CD4-positive, CD25-positive, alpha-beta regulatory T cell (primary cell): ENCODE results near the gene ZNF365. TPM values are rescaled to one million over a fixed set of nuclear protein-coding genes. Genes with fewer than 3 reads are reported as not detected.

ENCODE experiments used
- ATAC-seq, 2 donors: fragments of 150-1000 bp; cut with Tn5 transposase; one replicate each; pipeline ENCODE4 v1.10.0; 2021; ENCODE audit warnings: low read depth in 2 of 2, moderate number of reproducible peaks in 2 of 2, moderate library complexity in 1 of 2
- DNase-seq, 3 donors: peaks; one replicate each; pipeline versions ENCODE4 v3.0.0 to v3.0.0-alpha.2; 2012 to 2022; ENCODE audit warnings: mixed read lengths in 1 of 3
- H3K27ac ChIP-seq: one replicate; pipeline ENCODE4 v1.7.0; 2013; ENCODE audit warnings: mild to moderate bottlenecking, low read length; ENCODE audit not compliant: insufficient read depth, poor library complexity, severe bottlenecking
- H3K27me3 ChIP-seq: one replicate; pipeline ENCODE4 v1.7.0; 2013; ENCODE audit warnings: low read length; ENCODE audit not compliant: control insufficient read depth, insufficient read depth
- H3K36me3 ChIP-seq: one replicate; pipeline ENCODE4 v1.7.0; 2013; ENCODE audit warnings: mild to moderate bottlenecking, low read length, moderate library complexity; ENCODE audit not compliant: control insufficient read depth, insufficient read depth
- H3K4me1 ChIP-seq: 2 replicates; pipeline ENCODE4 v1.7.0; 2013; ENCODE audit warnings: mild to moderate bottlenecking, low read length; ENCODE audit not compliant: insufficient read depth, control insufficient read depth, poor library complexity, severe bottlenecking
- H3K4me3 ChIP-seq: one replicate; pipeline ENCODE4 v1.7.0; 2013; ENCODE audit warnings: low read depth, mild to moderate bottlenecking, low read length, moderate library complexity
- H3K9me3 ChIP-seq, 2 experiments: 1 replicate in 1 of 2; 2 replicates in 1 of 2; pipeline ENCODE4 v1.7.0; 2013; ENCODE audit warnings: low read length in 2 of 2, mild to moderate bottlenecking in 1 of 2, moderate library complexity in 1 of 2; ENCODE audit not compliant: control insufficient read depth in 2 of 2
- H3K27ac Mint-ChIP-seq, 3 donors: one replicate each; pipeline ENCODE4 v1.8.0; 2020 to 2022; ENCODE audit warnings: mild to moderate bottlenecking in 3 of 3, mixed read lengths in 3 of 3, moderate library complexity in 2 of 3
- H3K27me3 Mint-ChIP-seq: one replicate; pipeline ENCODE4 v1.8.0; 2022; ENCODE audit warnings: mild to moderate bottlenecking, mixed read lengths
- H3K36me3 Mint-ChIP-seq: one replicate; pipeline ENCODE4 v1.8.0; 2020; ENCODE audit warnings: mixed read lengths
- H3K4me1 Mint-ChIP-seq, 4 donors: one replicate each; pipeline ENCODE4 v1.8.0; 2020 to 2022; ENCODE audit warnings: mixed read lengths in 4 of 4, mild to moderate bottlenecking in 1 of 4
- H3K4me3 Mint-ChIP-seq, 4 donors: one replicate each; pipeline ENCODE4 v1.8.0; 2020 to 2022; ENCODE audit warnings: mild to moderate bottlenecking in 4 of 4, mixed read lengths in 4 of 4, moderate library complexity in 3 of 4
- H3K9me3 Mint-ChIP-seq, 7 donors: one replicate each; pipeline ENCODE4 v1.8.0; 2020 to 2022; ENCODE audit warnings: mixed read lengths in 7 of 7, mild to moderate bottlenecking in 3 of 7, moderate library complexity in 2 of 7
- polyA plus RNA-seq, 4 donors: library from polyadenylated mRNA; unstranded; fragments of 300-500 nt; fragmentation: Illumina TruSeq; gene quantifications; one replicate each; pipeline ENCODE4 v1.2.3, GENCODE V29; 2021
- total RNA-seq: library from RNA; stranded (reverse); gene quantifications from one replicate; pipeline ENCODE4 v1.2.3, GENCODE V29; 2022

Gene ZNF365
- total and polyA plus RNA-seq, 5 donors from 2014 or later: 6.2 to 13.8 (median 7.2) TPM

- H3K9me3 Mint-ChIP-seq: peaks cover 0 to 3% (median 0%) of the 10 kb centered on the region in 7 donors
- H3K36me3 ChIP-seq: peaks cover 5% of the 10 kb centered on the region
- no peaks in the 10 kb centered on the region for H3K9me3 ChIP-seq
- no peaks in the 10 kb centered on the region for H3K36me3 Mint-ChIP-seq
- DNase-seq: no peak
- no peaks in the 10 kb centered on the region for H3K27me3 ChIP-seq
- H3K4me3 Mint-ChIP-seq: peak overlapping the region in 1 of 4 donors; percentile 33
- H3K4me1 ChIP-seq: peaks cover 24% of the 10 kb centered on the region
- peak overlapping the region; percentile 4 for H3K4me3 ChIP-seq
- no peak overlapping the region for H3K27ac Mint-ChIP-seq
- ATAC-seq: no peak
- no peaks in the 10 kb centered on the region for H3K27me3 Mint-ChIP-seq
- H3K27ac ChIP-seq: no peak overlapping the region
- H3K4me1 Mint-ChIP-seq: peaks cover 8 to 39% (median 28%) of the 10 kb centered on the region in 4 donors
These were observed 14.2 kb downstream of the ZNF365 start for GRCh38 chr10:62388328-62388727.

- peaks cover 4% of the 10 kb centered on the region for H3K4me1 ChIP-seq
- H3K27ac ChIP-seq: no peak overlapping the region
- no peak overlapping the region for H3K4me3 ChIP-seq
- no peak for ATAC-seq
- no peaks in the 10 kb centered on the region for H3K27me3 ChIP-seq
- no peak overlapping the region for H3K4me3 Mint-ChIP-seq
- peaks cover 0 to 3% (median 0%) of the 10 kb centered on the region in 7 donors for H3K9me3 Mint-ChIP-seq
- H3K4me1 Mint-ChIP-seq: peaks cover 0 to 22% (median 15%) of the 10 kb centered on the region in 4 donors
- no peak for DNase-seq
- no peaks in the 10 kb centered on the region for H3K27me3 Mint-ChIP-seq
- no peak overlapping the region for H3K27ac Mint-ChIP-seq
- H3K36me3 ChIP-seq: peaks cover 5% of the 10 kb centered on the region
- no peaks in the 10 kb centered on the region for H3K36me3 Mint-ChIP-seq
- H3K9me3 ChIP-seq: no peaks in the 10 kb centered on the region
These were observed 16.5 kb downstream of the ZNF365 start for GRCh38 chr10:62390497-62391176.

GRCh38 chr10:62393237-62393636 lies 19.1 kb downstream of the ZNF365 start:
- Mint-ChIP-seq H3K4me1 (peaks cover 0 to 10% (median 3%) of the 10 kb centered on the region in 4 donors), H3K9me3 (peaks cover 0 to 3% (median 0%) of the 10 kb centered on the region in 7 donors), H3K27me3 (peaks cover 5% of the 10 kb centered on the region), H3K36me3 (no peaks in the 10 kb centered on the region), H3K27ac (no peak overlapping the region), H3K4me3 (no peak overlapping the region)
- Histone ChIP-seq H3K4me1 (no peaks in the 10 kb centered on the region), H3K9me3 (no peaks in the 10 kb centered on the region), H3K27ac (no peak overlapping the region), H3K27me3 (no peaks in the 10 kb centered on the region), H3K4me3 (no peak overlapping the region), H3K36me3 (peaks cover 7% of the 10 kb centered on the region)
- DNase-seq (no peak), ATAC-seq (no peak)

- peaks cover 8% of the 10 kb centered on the region for H3K36me3 ChIP-seq
- ATAC-seq (no peak), DNase-seq (no peak)
- H3K4me1 Mint-ChIP-seq: peaks cover 0 to 8% (median 2%) of the 10 kb centered on the region in 4 donors
- peaks cover 5% of the 10 kb centered on the region for H3K27me3 Mint-ChIP-seq
- no peak overlapping the region for H3K27ac ChIP-seq
- H3K4me1 ChIP-seq: no peaks in the 10 kb centered on the region
- H3K4me3 ChIP-seq: no peak overlapping the region
- no peaks in the 10 kb centered on the region for H3K9me3 ChIP-seq
- H3K4me3 Mint-ChIP-seq: no peak overlapping the region
- no peaks in the 10 kb centered on the region for H3K36me3 Mint-ChIP-seq
- peak overlapping the region in 1 of 3 donors; percentile 24 for H3K27ac Mint-ChIP-seq
- peaks cover 0 to 3% (median 0%) of the 10 kb centered on the region in 7 donors for H3K9me3 Mint-ChIP-seq
- H3K27me3 ChIP-seq: no peaks in the 10 kb centered on the region
These were observed 20.4 kb downstream of the ZNF365 start for GRCh38 chr10:62394556-62395018.

- Mint-ChIP-seq H3K27ac (no peak overlapping the region), H3K27me3 (peaks cover 5% of the 10 kb centered on the region), H3K4me1 (peaks cover 0 to 7% (median 2%) of the 10 kb centered on the region in 4 donors), H3K36me3 (no peaks in the 10 kb centered on the region), H3K4me3 (no peak overlapping the region), H3K9me3 (peaks cover 0 to 3% (median 0%) of the 10 kb centered on the region in 7 donors)
- H3K36me3 ChIP-seq: peaks cover 11% of the 10 kb centered on the region
- no peak overlapping the region for H3K4me3 ChIP-seq
- ATAC-seq: no peak
- no peaks in the 10 kb centered on the region for H3K9me3 ChIP-seq
- DNase-seq: no peak
- H3K27ac ChIP-seq: no peak overlapping the region
- no peaks in the 10 kb centered on the region for H3K4me1 ChIP-seq
- H3K27me3 ChIP-seq: no peaks in the 10 kb centered on the region
These were observed 21.7 kb downstream of the ZNF365 start for GRCh38 chr10:62395892-62396291.

- DNase-seq (no peak), ATAC-seq (no peak)
- H3K27ac Mint-ChIP-seq: no peak overlapping the region
- no peaks in the 10 kb centered on the region for H3K36me3 Mint-ChIP-seq
- peaks cover 5% of the 10 kb centered on the region for H3K27me3 Mint-ChIP-seq
- H3K4me1 ChIP-seq: no peaks in the 10 kb centered on the region
- no peak overlapping the region for H3K4me3 Mint-ChIP-seq
- H3K27me3 ChIP-seq: no peaks in the 10 kb centered on the region
- H3K4me3 ChIP-seq: no peak overlapping the region
- peaks cover 0 to 1% (median 0%) of the 10 kb centered on the region in 7 donors for H3K9me3 Mint-ChIP-seq
- peaks cover 9% of the 10 kb centered on the region for H3K36me3 ChIP-seq
- peaks cover 0 to 7% (median 2%) of the 10 kb centered on the region in 4 donors for H3K4me1 Mint-ChIP-seq
- H3K27ac ChIP-seq: no peak overlapping the region
- no peaks in the 10 kb centered on the region for H3K9me3 ChIP-seq
These were observed 22.7 kb downstream of the ZNF365 start for GRCh38 chr10:62396864-62397263.

GRCh38 chr10:62399211-62399610 lies 25.0 kb downstream of the ZNF365 start:
- no peak for DNase-seq
- Mint-ChIP-seq H3K27me3 (peaks cover 5% of the 10 kb centered on the region), H3K4me3 (no peak overlapping the region), H3K4me1 (peaks cover 0 to 3% (median 0%) of the 10 kb centered on the region in 4 donors), H3K36me3 (peaks cover 3% of the 10 kb centered on the region), H3K27ac (no peak overlapping the region), H3K9me3 (peaks cover 0 to 1% (median 0%) of the 10 kb centered on the region in 7 donors)
- H3K27me3 ChIP-seq: no peaks in the 10 kb centered on the region
- no peaks in the 10 kb centered on the region for H3K9me3 ChIP-seq
- no peak overlapping the region for H3K4me3 ChIP-seq
- peaks cover 9% of the 10 kb centered on the region for H3K36me3 ChIP-seq
- ATAC-seq: no peak
- no peak overlapping the region for H3K27ac ChIP-seq
- no peaks in the 10 kb centered on the region for H3K4me1 ChIP-seq

- no peak overlapping the region for H3K27ac Mint-ChIP-seq
- ATAC-seq: no peak
These were observed 28.3 kb downstream of the ZNF365 start for GRCh38 chr10:62402508-62402907.

More at GRCh38 chr10:62402508-62402907, 28.3 kb downstream of the ZNF365 start:
- no peak for DNase-seq
- H3K4me3 Mint-ChIP-seq: no peak overlapping the region
- H3K4me1 ChIP-seq: no peaks in the 10 kb centered on the region
- peaks cover 1 to 3% (median 3%) of the 10 kb centered on the region in 7 donors for H3K9me3 Mint-ChIP-seq
- H3K27me3 ChIP-seq: no peaks in the 10 kb centered on the region
- no peak overlapping the region for H3K4me3 ChIP-seq
- H3K27me3 Mint-ChIP-seq: peaks cover 1% of the 10 kb centered on the region
- H3K36me3 ChIP-seq: peaks cover 8% of the 10 kb centered on the region
- peaks cover 4% of the 10 kb centered on the region for H3K36me3 Mint-ChIP-seq
- H3K4me1 Mint-ChIP-seq: no peaks in the 10 kb centered on the region
- H3K9me3 ChIP-seq: peaks cover 0 to under 1% of the 10 kb centered on the region in 2 experiments
- no peak overlapping the region for H3K27ac ChIP-seq
